GM21390 (cell line): Measurements from ENCODE around the gene BTRC.

ENCODE experiments used
- ATAC-seq: cut with Tn5 transposase; IDR thresholded peaks from one replicate; pipeline ENCODE4 v1.9.1; 2021; ENCODE audit not compliant: unreplicated experiment

BTRC gene

DNA sequence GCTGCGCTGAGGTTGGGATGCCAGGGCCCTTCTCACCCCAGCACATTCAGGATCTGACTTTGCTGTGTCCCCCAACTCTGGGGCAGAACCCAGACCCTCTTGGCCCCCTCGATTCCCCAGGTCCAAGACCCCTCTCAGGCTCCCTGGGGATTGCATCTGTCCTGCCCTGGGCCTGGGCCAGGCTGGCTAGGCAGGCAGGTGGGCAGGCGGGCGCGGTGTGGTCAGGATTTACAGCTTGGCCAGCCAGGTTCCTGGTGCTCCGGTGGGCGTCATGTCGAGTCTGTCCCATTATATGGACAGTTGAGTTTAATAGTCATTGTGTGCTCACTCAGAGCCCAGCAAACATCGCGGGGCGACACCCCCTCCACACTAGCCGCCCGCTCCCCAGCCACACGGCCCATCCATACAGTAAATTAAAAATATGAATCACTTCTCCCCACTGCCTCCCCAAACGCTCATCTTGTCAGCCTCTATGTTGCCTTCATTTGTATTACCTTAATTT is 210.6 kb downstream of the BTRC start:
- ATAC-seq = no peak

DNA sequence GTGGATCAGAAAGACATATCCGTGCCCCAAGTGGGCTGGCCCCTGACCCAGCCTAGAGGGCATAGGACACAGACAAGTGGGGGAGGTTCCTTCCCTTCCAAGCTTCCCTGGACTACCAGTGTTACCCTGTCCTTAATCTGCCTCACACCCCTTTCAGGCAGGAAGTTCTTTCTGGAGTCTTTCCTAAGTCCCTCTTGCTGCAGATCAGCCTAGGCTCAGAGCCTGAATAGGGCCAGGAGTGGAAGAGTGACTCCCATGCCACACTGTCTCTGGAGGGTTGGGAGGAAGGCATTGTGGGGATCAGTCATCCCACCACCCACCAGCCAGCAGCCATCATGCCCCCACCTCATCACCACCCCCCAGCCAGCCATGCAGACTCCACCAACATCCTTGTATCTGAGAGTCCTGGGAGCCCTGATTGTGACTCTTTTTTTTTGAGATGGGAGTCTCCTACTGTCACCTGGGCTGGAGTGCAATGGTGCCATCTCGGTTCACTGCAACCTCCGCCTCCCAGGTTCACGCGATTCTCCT is 211.5 kb downstream of the BTRC start:
- ATAC-seq = no peak

DNA sequence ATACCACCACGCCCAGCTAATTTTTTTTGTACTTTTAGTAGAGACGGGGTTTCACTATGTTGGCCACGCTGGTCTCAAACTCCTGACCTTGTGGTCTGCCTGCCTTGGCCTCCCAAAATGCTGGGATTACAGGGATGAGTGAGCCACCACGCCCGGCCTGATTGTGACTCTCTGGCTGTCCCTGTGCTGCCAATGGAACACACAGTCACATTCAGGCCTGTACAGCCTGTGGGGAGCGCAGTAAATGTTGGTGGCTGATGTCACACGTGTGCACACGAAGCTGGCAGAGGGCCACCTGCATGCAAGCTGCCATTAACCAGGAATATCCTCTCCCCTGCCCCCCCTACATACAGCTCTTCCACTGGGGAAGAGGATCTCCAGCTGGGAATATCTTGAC is 212.0 kb downstream of the BTRC start:
- no peak for ATAC-seq

- no peak for ATAC-seq
These were observed 212.6 kb downstream of the BTRC start for GRCh38 chr10:101566333-101567164.

- no peak for ATAC-seq
These were observed 213.4 kb downstream of the BTRC start for GRCh38 chr10:101567165-101568006.

DNA sequence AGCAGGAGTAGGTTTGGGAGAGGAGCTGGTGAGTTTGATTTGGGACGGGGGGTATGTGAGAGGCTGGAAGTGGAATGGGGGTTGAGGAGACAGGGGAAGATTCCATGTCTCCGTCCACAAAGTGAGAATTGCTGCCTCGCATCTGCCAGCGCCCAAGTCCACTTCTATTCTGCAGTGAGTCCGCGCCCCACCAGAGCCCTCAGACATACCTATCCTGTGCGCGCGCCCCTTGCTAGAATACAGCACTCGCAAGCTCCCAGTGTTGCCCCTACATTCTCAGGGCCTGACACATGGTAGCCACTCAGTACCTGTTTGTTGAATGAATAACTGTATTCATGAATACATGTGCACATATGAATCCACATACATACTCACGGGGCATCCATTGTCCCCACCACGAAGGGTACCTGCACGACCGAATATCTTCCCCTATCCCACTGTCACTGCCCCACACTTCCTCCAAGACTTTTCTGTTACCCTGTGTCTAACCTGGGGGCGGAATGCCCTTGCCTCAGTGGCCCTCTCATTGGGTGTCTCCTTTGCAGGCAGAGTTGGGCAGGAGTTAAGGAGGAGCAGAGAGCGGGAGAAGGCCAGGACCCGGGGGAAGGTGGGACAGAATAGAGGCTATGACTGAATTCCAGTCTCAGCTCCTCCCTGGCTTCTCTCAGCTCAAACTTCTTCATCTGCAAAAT is 214.2 kb downstream of the BTRC start:
- no peak for ATAC-seq

GRCh38 chr10:101569323-101569621 is 215.3 kb downstream of the BTRC start:
- ATAC-seq = no peak

GRCh38 chr10:101569622-101570427 is 215.9 kb downstream of the BTRC start:
- peak; percentile 79 for ATAC-seq

GRCh38 chr10:101570428-101571270 is 216.7 kb downstream of the BTRC start:
- ATAC-seq = no peak

- no peak for ATAC-seq
These were observed 217.4 kb downstream of the BTRC start for GRCh38 chr10:101571271-101571925.

GRCh38 chr10:101572126-101572525 is 218.2 kb downstream of the BTRC start:
- no peak for ATAC-seq

- no peak for ATAC-seq
These were observed 218.8 kb downstream of the BTRC start for GRCh38 chr10:101572785-101573184.

GRCh38 chr10:101573885-101574753 is 220.2 kb downstream of the BTRC start:
- no peak for ATAC-seq

DNA sequence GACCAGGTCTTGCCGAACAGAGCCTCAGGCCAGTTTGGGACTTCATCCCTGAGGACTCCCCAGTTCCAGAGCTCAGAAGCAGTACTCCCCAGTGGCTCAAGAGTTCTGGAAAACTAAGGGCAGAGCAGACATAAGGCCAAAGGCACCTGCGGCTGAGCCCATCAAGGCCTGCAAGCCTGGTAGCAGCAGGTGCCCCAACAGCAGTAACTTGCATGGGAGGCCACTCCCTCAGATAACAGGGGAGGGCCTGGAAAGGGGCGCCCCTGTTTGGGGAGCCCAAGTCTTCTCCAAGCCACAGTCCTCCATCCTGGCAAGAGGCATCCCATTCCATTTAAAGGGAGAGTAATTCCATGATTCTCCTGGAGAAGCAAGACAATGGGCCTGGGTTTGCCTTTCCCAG is 221.1 kb downstream of the BTRC start:
- ATAC-seq = no peak

DNA sequence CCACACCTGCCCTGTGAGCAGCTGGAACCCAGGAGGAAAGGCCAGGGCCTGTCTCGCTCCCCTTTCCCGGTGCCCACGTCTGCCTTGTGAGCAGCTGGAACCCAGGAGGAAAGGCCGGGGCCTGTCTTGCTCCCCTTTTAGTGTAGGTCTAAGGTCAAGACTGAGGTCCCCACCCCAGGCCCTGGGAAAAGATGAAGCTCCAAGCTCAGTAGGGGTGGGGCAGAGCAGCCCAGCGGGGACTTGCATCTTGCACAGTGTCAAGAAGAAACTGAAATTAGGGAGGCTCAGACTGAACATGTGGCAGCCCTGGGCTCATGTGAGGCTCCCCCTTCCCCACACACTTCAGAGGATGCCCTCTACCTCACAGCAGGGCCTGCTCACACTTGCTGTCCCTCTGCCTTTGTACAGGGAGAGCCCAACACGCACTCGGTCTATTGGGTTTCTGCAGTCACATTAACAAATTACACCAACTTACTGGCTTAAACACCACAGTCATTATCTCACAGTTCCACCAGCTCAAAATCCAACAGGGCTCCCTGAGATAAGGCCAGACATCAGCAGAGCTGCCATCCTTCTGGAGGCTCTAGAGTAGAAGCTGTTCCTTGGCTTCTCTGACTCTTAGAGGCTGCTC is 221.7 kb downstream of the BTRC start:
- no peak for ATAC-seq

GRCh38 chr10:101576211-101576863 is 222.4 kb downstream of the BTRC start:
- no peak for ATAC-seq
